K562 (cell line): ENCODE data around the gene ZFP62.

Experiments
- JUND ChIP-seq, 2 experiments: IDR thresholded peaks; 2 replicates in 1 of 2; 3 replicates in 1 of 2; pipeline ENCODE4 v1.6.1; 2011; ENCODE audit warnings: borderline replicate concordance in 2 of 2, low read depth in 2 of 2, low read length in 2 of 2, improper control_type of control experiment in 1 of 2, missing biosample characterization in 1 of 2, missing genetic modification characterization in 1 of 2, missing genetic modification reagents in 1 of 2
- NCOA2 ChIP-seq, 2 experiments: fragments of 450-650 bp; IDR thresholded peaks; 2 replicates each; pipeline ENCODE4 v1.6.1; 2018; ENCODE audit warnings: mild to moderate bottlenecking in 2 of 2, moderate library complexity in 1 of 2; ENCODE audit not compliant: partially characterized antibody in 2 of 2

GRCh38 chr5:180808461-180809000, 52.5 kb downstream of the ZFP62 start:
- TF ChIP-seq NCOA2 (IDR thresholded peaks at IDR 0.05; ENCODE audit: partially characterized antibody in 2 of 2) (no peak), JUND (IDR thresholded peaks at IDR 0.05; ENCODE audit: borderline replicate concordance, low read depth, low read length) (no peak), JUND (tag; IDR thresholded peaks at IDR 0.05; ENCODE audit: borderline replicate concordance, low read depth, low read length) (no peak)
